Measurements from ENCODE around the gene NFIB. TPM values are rescaled to one million over a fixed set of nuclear protein-coding genes. Genes with fewer than 3 reads are reported as not detected.

Gene NFIB
- total and polyA plus RNA-seq, 2 of the 13 experiments (the other 11 are each of a cell fraction or from before 2014, with no cell fraction given), result 0.98 to 4.6 TPM

DNA sequence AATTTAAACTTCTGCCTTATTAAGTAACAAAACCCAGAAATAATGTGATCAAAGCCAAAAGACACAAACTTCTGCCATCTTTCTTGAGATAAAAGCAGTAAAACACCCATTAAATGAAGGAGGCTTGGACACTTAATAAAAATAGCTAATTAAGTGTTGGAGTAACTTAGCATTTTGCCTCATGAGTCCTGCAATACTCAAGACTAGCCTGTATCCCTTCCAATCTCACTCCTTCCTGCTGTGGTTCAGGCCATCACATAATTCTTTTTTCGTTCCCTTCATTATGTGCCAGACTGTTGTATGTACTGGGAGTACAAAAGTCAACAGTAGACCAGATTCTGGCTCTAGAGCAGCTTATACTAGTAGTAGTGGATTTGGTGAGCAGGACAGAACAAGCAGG, 250.2 kb downstream of the NFIB start (continued):
- TF ChIP-seq, protein P1, sequence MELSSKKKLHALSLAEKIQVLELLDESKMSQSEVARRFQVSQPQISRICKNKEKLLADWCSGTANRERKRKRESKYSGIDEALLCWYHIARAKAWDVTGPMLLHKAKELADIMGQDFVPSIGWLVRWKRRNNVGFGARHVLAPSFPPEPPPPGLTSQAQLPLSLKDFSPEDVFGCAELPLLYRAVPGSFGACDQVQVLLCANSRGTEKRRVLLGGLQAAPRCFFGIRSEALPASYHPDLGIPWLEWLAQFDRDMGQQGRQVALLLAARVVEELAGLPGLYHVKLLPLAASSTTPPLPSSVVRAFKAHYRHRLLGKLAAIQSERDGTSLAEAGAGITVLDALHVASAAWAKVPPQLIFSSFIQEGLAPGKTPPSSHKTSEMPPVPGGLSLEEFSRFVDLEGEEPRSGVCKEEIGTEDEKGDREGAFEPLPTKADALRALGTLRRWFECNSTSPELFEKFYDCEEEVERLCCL (CRISPR knock-in tag; IDR thresholded peaks at IDR 0.05; ENCODE audit: borderline replicate concordance), result no peak
- no peak for TF ChIP-seq NR2F6 (IDR thresholded peaks at IDR 0.05)
- no peak for TF ChIP-seq NR2F6 (CRISPR knock-in tag; IDR thresholded peaks at IDR 0.05)
- no peak for TF ChIP-seq SAFB2 (CRISPR knock-in tag; IDR thresholded peaks at IDR 0.05; ENCODE audit: borderline replicate concordance, low read depth)
- no peak for TF ChIP-seq ZNF562 (CRISPR knock-in tag; IDR thresholded peaks at IDR 0.05; ENCODE audit: borderline replicate concordance)

DNA sequence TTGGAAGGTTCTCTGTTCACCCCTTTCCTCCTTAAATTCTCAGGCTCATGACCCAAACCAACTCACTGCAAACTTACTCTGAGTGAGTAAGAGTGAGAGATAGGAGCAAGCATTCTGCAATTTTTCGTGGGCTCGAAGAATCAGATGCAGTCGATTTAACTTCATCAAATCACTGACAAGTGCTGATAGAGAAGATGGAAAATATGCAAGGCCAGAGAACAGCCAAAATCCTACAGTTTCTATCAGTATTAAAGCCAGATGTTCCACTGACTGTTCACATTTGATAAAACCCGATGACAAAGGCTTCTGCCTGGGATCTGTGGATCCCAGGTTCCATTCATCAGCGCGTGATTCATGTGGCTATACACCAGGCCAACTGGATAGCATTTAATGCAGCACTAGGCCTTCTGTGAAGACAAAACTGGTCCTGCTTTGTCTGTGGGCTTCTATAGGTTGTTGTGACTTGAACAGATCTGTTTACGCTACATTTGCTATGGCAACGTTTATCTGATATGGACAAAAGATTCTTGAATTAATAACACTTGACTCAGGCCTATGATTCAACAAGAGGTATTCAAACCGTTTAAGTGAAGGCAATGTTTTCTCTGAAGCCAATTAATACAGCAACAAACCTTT, 251.2 kb downstream of the NFIB start:
- Histone ChIP-seq H3K27me3 (ENCODE audit: control insufficient read depth in 1 of 2, insufficient read depth in 2 of 2, low read length in 2 of 2) (peaks cover 0 to 7% of the 10 kb centered on the region in 2 experiments; a peak in 1 of 5 replicates), H3K27ac (ENCODE audit: extremely low read length, insufficient read depth, low read length) (no peak overlapping the region), H4K20me1 (ENCODE audit: insufficient read depth, low read length) (no peaks in the 10 kb centered on the region), H3K36me3 (replicated peaks in 1 of 2; ENCODE audit: control insufficient read depth in 1 of 2, insufficient read depth in 2 of 2, low read length in 2 of 2) (no peaks in the 10 kb centered on the region), H3K4me3 (replicated peaks in 1 of 3; ENCODE audit: insufficient read depth in 1 of 3, low read depth in 2 of 3, low read length in 3 of 3) (no peak overlapping the region), H3K9me3 (ENCODE audit: low read length) (no peaks in the 10 kb centered on the region), H3K79me2 (ENCODE audit: insufficient read depth, low read length) (no peaks in the 10 kb centered on the region), H3K9ac (ENCODE audit: insufficient read depth, low read depth, low read length) (no peak overlapping the region), H3K4me2 (ENCODE audit: low read depth, low read length) (no peak overlapping the region), H2AFZ (ENCODE audit: low read length) (no peak overlapping the region), H3K4me1 (ENCODE audit: insufficient read depth, low read length) (no peaks in the 10 kb centered on the region)
- TF ChIP-seq, protein P2, sequence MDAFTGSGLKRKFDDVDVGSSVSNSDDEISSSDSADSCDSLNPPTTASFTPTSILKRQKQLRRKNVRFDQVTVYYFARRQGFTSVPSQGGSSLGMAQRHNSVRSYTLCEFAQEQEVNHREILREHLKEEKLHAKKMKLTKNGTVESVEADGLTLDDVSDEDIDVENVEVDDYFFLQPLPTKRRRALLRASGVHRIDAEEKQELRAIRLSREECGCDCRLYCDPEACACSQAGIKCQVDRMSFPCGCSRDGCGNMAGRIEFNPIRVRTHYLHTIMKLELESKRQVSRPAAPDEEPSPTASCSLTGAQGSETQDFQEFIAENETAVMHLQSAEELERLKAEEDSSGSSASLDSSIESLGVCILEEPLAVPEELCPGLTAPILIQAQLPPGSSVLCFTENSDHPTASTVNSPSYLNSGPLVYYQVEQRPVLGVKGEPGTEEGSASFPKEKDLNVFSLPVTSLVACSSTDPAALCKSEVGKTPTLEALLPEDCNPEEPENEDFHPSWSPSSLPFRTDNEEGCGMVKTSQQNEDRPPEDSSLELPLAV (CRISPR knock-in tag; conservative IDR thresholded peaks at IDR 0.05; ENCODE audit: low read depth), result no peak
- TF ChIP-seq ZC3H4 (CRISPR knock-in tag; IDR thresholded peaks at IDR 0.05; ENCODE audit: borderline replicate concordance) (no peak), MAFK (conservative IDR thresholded peaks at IDR 0.05 in 1 of 2, IDR thresholded peaks at IDR 0.05 in 1 of 2; ENCODE audit: low read length in 2 of 2) (no peak), NR2F2 (IDR thresholded peaks at IDR 0.05; ENCODE audit: borderline replicate concordance, low read depth) (no peak), ZNF441 (CRISPR knock-in tag; IDR thresholded peaks at IDR 0.05; ENCODE audit: borderline replicate concordance) (no peak), NONO (IDR thresholded peaks at IDR 0.05) (no peak), NONO (CRISPR knock-in tag; conservative IDR thresholded peaks at IDR 0.05) (no peak), HMGA1 (CRISPR knock-in tag; conservative IDR thresholded peaks at IDR 0.05) (no peak), DMAP1 (CRISPR knock-in tag; IDR thresholded peaks at IDR 0.05) (no peak), ZNF816 (CRISPR knock-in tag; IDR thresholded peaks at IDR 0.05; ENCODE audit: borderline replicate concordance) (no peak), JUNB (CRISPR knock-in tag; IDR thresholded peaks at IDR 0.05; ENCODE audit: borderline replicate concordance) (no peak), SRSF1 (optimal IDR thresholded peaks at IDR 0.05; ENCODE audit: low read depth, low read length) (no peak), NFRKB (IDR thresholded peaks at IDR 0.05) (no peak)
- TF ChIP-seq, protein P3, sequence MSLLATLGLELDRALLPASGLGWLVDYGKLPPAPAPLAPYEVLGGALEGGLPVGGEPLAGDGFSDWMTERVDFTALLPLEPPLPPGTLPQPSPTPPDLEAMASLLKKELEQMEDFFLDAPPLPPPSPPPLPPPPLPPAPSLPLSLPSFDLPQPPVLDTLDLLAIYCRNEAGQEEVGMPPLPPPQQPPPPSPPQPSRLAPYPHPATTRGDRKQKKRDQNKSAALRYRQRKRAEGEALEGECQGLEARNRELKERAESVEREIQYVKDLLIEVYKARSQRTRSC (CRISPR knock-in tag; IDR thresholded peaks at IDR 0.05; ENCODE audit: low read depth), result no peak
- TF ChIP-seq, protein P4, sequence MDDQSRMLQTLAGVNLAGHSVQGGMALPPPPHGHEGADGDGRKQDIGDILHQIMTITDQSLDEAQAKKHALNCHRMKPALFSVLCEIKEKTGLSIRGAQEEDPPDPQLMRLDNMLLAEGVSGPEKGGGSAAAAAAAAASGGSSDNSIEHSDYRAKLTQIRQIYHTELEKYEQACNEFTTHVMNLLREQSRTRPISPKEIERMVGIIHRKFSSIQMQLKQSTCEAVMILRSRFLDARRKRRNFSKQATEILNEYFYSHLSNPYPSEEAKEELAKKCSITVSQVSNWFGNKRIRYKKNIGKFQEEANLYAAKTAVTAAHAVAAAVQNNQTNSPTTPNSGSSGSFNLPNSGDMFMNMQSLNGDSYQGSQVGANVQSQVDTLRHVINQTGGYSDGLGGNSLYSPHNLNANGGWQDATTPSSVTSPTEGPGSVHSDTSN (CRISPR knock-in tag; IDR thresholded peaks at IDR 0.05; ENCODE audit: borderline replicate concordance), result no peak
- no peak for FAIRE-seq
- ChIA-PET CTCF (ENCODE audit: low intra/inter-chr PET ratio, low total read pairs) (no interaction called here), POLR2A (no interaction called here)
- intact Hi-C loops (cut with micrococcal nuclease; ENCODE audit: unreplicated experiment), result no loop called here
- in situ Hi-C loops (cut with HindIII; ENCODE audit: extremely low pct_ligation_motif_present, low pct_unique_long_range_greater_than_20kb), result no loop called here
- BruUV-seq (replicated peaks), result no TSS peak
- WGBS (ENCODE audit: low lambda C conversion rate), result 9% methylated on average over 7 of the region's 9 CpGs
- DNase-seq (ENCODE audit: low spot score), result no peak
- ATAC-seq, result no peak

Data from HepG2 (cell line).